Body of pancreas (tissue), 4 donors: ENCODE measurements around the gene MED27.

Source experiments
- CTCF ChIP-seq, 7 experiments: fragments of 450-650 bp in 4 of 7; fragments of 200-600 bp in 3 of 7; sonication (generic) in 3 of 7; IDR thresholded peaks; one replicate each; pipeline ENCODE4 v1.5.1; 2016 to 2019; ENCODE audit warnings: antibody characterized with exemption in 7 of 7
- POLR2A ChIP-seq, 3 donors: fragments of 450-650 bp; IDR thresholded peaks; one replicate each; pipeline ENCODE4 v1.6.1; 2016; ENCODE audit warnings: antibody characterized with exemption in 3 of 3, mild to moderate bottlenecking in 2 of 3

- no peak for TF ChIP-seq CTCF (IDR thresholded peaks at IDR 0.05)
- TF ChIP-seq POLR2A (IDR thresholded peaks at IDR 0.05) = no peak
Measured at GRCh38 chr9:132031467-132032237, 48.0 kb downstream of the MED27 start.
